ENCODE measurements around the gene DIPK1B.

The DIPK1B gene

GRCh38 chr9:136665704-136666371 lies 46.5 kb upstream of the DIPK1B start:
- no peak overlapping the region for H3K4me3 ChIP-seq (ENCODE audit: low read depth, low read length)
- TF ChIP-seq MYC (IDR thresholded peaks at IDR 0.05; ENCODE audit: low read depth, low read length) (no peak), POLR2A (IDR thresholded peaks at IDR 0.05; ENCODE audit: extremely low read depth, insufficient read length) (no peak), CTCF (IDR thresholded peaks at IDR 0.05; ENCODE audit: low read depth, low read length) (no peak)
- TF ChIP-seq, protein P1, sequence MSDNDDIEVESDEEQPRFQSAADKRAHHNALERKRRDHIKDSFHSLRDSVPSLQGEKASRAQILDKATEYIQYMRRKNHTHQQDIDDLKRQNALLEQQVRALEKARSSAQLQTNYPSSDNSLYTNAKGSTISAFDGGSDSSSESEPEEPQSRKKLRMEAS (IDR thresholded peaks at IDR 0.05; ENCODE audit: low read depth, low read length) = no peak
- no peak for DNase-seq (ENCODE audit: low read depth)

DNA sequence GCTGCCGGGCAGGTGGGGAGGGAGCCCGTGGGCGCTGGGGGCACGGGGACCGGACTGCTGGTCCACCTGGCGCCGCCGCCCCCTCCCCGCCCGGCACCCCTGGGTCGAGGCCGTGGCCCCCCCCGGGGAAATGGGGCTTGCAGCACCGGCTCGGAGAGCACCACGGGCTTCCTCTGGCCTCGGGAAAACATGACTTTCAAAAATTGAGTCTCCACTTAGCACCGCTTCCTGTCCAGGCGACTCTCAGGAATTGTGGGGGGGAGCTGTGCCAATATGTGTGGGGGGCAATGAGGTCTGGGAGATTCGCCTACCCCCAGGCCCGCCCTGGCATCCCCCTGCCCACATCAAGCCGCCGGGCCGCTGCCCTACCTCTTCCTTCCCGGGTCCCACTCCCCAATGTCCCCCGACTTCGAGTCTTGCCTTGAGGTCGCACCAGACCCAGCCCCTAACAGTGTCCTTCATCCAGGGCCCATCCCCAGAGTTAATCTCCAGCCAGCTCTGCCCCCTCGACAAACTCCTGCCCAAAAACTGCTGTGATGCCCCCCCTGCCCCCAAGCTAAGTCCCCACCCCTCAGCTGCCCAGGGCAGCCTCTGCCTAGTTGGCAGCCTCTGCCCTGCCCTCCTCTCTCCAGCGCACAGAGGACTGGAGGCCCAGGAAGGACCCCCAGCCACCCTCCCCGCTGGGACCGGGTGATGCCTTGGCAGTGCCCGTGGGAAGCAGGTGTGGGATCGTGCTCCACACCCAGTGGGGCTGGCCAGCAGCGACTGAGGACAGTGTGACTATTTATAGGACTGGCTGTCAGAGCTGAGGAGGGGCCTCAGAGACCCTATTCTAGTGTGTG lies 45.8 kb upstream of the DIPK1B start:
- no peak overlapping the region for H3K4me3 ChIP-seq (ENCODE audit: low read depth, low read length)
- no peak for DNase-seq (ENCODE audit: low read depth)
- TF ChIP-seq CTCF (IDR thresholded peaks at IDR 0.05; ENCODE audit: low read depth, low read length) (no peak), POLR2A (IDR thresholded peaks at IDR 0.05; ENCODE audit: extremely low read depth, insufficient read length) (no peak), MYC (IDR thresholded peaks at IDR 0.05; ENCODE audit: low read depth, low read length) (no peak)
- TF ChIP-seq, protein P1 (IDR thresholded peaks at IDR 0.05; ENCODE audit: low read depth, low read length) = no peak

DNA sequence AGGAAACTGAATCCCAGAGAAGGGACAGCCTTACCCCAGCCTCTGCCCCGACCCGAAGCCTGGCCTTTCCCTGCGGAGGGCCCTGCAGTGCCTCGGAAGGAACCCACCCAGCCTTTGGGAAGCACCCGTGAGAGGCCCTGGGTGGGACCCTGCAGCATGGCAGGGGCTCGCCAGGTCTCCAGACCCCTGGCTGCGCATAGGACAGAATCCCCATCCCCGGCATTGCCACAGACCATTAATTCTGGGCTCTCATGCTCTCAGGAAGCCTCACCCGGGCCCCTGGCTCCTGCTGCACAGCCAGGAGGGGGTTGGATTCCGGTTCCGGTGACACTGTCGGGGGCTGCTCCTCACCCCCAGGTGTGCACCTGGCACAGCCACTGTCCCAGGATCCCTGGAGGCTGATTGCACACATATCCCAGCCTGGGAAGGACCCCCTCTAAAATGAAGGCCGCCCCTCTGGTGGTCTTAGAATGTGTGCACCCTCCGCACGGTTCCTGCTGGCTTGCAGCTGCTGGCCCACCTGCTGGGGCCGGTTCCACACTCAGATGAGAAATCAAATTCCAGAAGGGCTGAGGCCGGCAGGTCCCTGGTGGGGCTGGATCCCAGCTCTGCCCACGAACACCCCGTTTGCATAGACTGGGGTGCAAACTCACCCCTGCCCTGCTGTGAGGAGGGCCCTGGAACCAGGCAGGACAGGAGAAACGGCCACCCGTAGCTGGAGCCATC lies 45.0 kb upstream of the DIPK1B start:
- H3K4me3 ChIP-seq (ENCODE audit: low read depth, low read length) = no peak overlapping the region
- TF ChIP-seq POLR2A (IDR thresholded peaks at IDR 0.05; ENCODE audit: extremely low read depth, insufficient read length) = no peak
- TF ChIP-seq, protein P1 (IDR thresholded peaks at IDR 0.05; ENCODE audit: low read depth, low read length) = no peak
- no peak for TF ChIP-seq MYC (IDR thresholded peaks at IDR 0.05; ENCODE audit: low read depth, low read length)
- no peak for TF ChIP-seq CTCF (IDR thresholded peaks at IDR 0.05; ENCODE audit: low read depth, low read length)
- DNase-seq (ENCODE audit: low read depth) = no peak

DNA sequence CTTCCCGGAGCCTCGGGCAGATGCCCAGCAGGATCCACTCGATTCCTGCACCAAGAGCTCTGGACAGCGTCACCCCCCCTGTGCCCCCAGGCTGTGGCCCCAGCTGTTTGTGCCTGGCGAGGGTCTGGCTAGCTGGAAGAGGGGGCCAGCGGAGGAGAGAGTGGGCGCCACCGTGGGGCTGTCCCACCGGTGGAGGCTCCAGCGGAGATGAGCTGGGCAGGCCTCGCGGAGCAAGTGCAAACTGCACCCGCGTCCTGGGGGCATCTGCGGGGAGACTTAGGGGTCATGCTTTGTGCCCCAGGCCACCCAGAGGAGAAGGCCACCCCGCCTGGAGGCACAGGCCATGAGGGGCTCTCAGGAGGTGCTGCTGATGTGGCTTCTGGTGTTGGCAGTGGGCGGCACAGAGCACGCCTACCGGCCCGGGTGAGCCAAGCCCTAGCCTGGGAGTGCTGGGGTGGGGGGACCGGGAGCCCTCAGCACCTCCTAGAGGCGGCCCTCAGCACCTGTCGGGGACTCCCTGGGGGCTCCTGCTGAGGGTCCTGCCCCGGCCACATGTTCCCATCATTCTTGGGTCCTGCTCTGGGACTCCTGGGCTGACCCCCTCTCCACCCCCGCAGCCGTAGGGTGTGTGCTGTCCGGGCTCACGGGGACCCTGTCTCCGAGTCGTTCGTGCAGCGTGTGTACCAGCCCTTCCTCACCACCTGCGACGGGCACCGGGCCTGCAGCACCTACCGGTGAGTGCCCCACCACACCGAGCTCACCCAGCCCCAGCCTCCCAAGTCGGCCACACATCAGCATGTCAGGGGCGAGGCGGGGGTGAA lies 44.2 kb upstream of the DIPK1B start:
- no peak for TF ChIP-seq MYC (IDR thresholded peaks at IDR 0.05; ENCODE audit: low read depth, low read length)
- TF ChIP-seq, protein P1 (IDR thresholded peaks at IDR 0.05; ENCODE audit: low read depth, low read length) = no peak
- TF ChIP-seq POLR2A (IDR thresholded peaks at IDR 0.05; ENCODE audit: extremely low read depth, insufficient read length) = no peak
- TF ChIP-seq CTCF (IDR thresholded peaks at IDR 0.05; ENCODE audit: low read depth, low read length) = no peak
- H3K4me3 ChIP-seq (ENCODE audit: low read depth, low read length) = no peak overlapping the region
- DNase-seq (ENCODE audit: low read depth) = no peak

Data from NB4 (cell line).